Embryonic facial prominence (tissue), 1 donor: ENCODE results near the gene CDS2.

ENCODE experiments used
- DNase-seq: peaks from one replicate; pipeline ENCODE4 v3.0.0-alpha.2; 2016; ENCODE audit errors: extremely low spot score

CDS2 gene

GRCh38 chr20:5153612-5154542 lies 27.1 kb downstream of the CDS2 start:
- DNase-seq = no peak

GRCh38 chr20:5154543-5154925 lies 27.7 kb downstream of the CDS2 start:
- no peak for DNase-seq

GRCh38 chr20:5155404-5155803 lies 28.6 kb downstream of the CDS2 start:
- no peak for DNase-seq

- DNase-seq = no peak
Observed at GRCh38 chr20:5156675-5157448, 30.1 kb downstream of the CDS2 start.

- DNase-seq = no peak
Observed at GRCh38 chr20:5159928-5160327, 33.1 kb downstream of the CDS2 start.

- DNase-seq = no peak
Observed at GRCh38 chr20:5160882-5161281, 34.1 kb downstream of the CDS2 start.

GRCh38 chr20:5161536-5162164 lies 34.8 kb downstream of the CDS2 start:
- no peak for DNase-seq

- DNase-seq = no peak
Observed at GRCh38 chr20:5164645-5165625, 38.1 kb downstream of the CDS2 start.

- no peak for DNase-seq
Observed at GRCh38 chr20:5168651-5169396, 42.0 kb downstream of the CDS2 start.

- DNase-seq = no peak
Observed at GRCh38 chr20:5170341-5170740, 43.5 kb downstream of the CDS2 start.

GRCh38 chr20:5171064-5171789 lies 44.4 kb downstream of the CDS2 start:
- DNase-seq = no peak

- no peak for DNase-seq
Observed at GRCh38 chr20:5171790-5172164, 45.0 kb downstream of the CDS2 start.

- DNase-seq = no peak
Observed at GRCh38 chr20:5172167-5172601, 45.4 kb downstream of the CDS2 start.

GRCh38 chr20:5172903-5173463 lies 46.2 kb downstream of the CDS2 start:
- no peak for DNase-seq

GRCh38 chr20:5173751-5174150 lies 46.9 kb downstream of the CDS2 start:
- DNase-seq = no peak

- DNase-seq = no peak
Observed at GRCh38 chr20:5177071-5177470, 50.3 kb downstream of the CDS2 start.

- DNase-seq = no peak
Observed at GRCh38 chr20:5178046-5178445, 51.2 kb downstream of the CDS2 start.

GRCh38 chr20:5180421-5180820 lies 53.6 kb downstream of the CDS2 start:
- DNase-seq = no peak

- DNase-seq = no peak
Observed at GRCh38 chr20:5180933-5181332, 54.1 kb downstream of the CDS2 start.
